MM.1S (cell line): ENCODE measurements around the gene PPHLN1.

Experiments
- DNase-seq: peaks from one replicate; pipeline ENCODE4 v3.0.0-alpha.2; 2015
- H2AFZ ChIP-seq: fragments of 300-600 bp; sonication (generic); 2 replicates; pipeline ENCODE4 v1.6.0; 2016; ENCODE audit warnings: antibody characterized with exemption, low read length
- H3F3A ChIP-seq: fragments of 300-600 bp; sonication (generic); 2 replicates; pipeline ENCODE4 v1.6.1; 2016; ENCODE audit warnings: mild to moderate bottlenecking, antibody characterized with exemption, low read length, moderate library complexity, mixed read lengths; ENCODE audit not compliant: insufficient read depth
- H3K27ac ChIP-seq: fragments of 300-600 bp; sonication (generic); 2 replicates; pipeline ENCODE4 v1.5.1; 2016; ENCODE audit warnings: mild to moderate bottlenecking, low read length
- H3K27me3 ChIP-seq: fragments of 300-600 bp; sonication (generic); replicated peaks from 2 replicates; pipeline ENCODE4 v1.6.0; 2016; ENCODE audit warnings: low read length; ENCODE audit not compliant: insufficient read depth
- H3K36me3 ChIP-seq: fragments of 300-600 bp; sonication (generic); replicated peaks from 2 replicates; pipeline ENCODE4 v1.6.1; 2016; ENCODE audit warnings: mild to moderate bottlenecking, low read length, mixed read lengths; ENCODE audit not compliant: insufficient read depth
- H3K4me1 ChIP-seq: fragments of 300-600 bp; sonication (generic); 2 replicates; pipeline ENCODE4 v1.6.1; 2016; ENCODE audit warnings: low read length, mixed read lengths
- H3K4me2 ChIP-seq: fragments of 300-600 bp; sonication (generic); 2 replicates; pipeline ENCODE4 v1.6.0; 2016; ENCODE audit warnings: low read depth, low read length
- H3K4me3 ChIP-seq: fragments of 300-600 bp; sonication (generic); 2 replicates; pipeline ENCODE4 v1.5.1; 2016; ENCODE audit warnings: low read length, mixed read lengths
- H3K79me2 ChIP-seq: fragments of 300-600 bp; sonication (generic); 2 replicates; pipeline ENCODE4 v1.6.1; 2016; ENCODE audit warnings: mixed run types, low read length, mixed read lengths
- H3K9ac ChIP-seq: fragments of 300-600 bp; sonication (generic); 2 replicates; pipeline ENCODE4 v1.6.1; 2016; ENCODE audit warnings: low read length, mixed read lengths
- H3K9me2 ChIP-seq: fragments of 300-600 bp; sonication (generic); replicated peaks from 2 replicates; pipeline ENCODE4 v1.6.1; 2016; ENCODE audit warnings: mild to moderate bottlenecking, low read length, mixed read lengths; ENCODE audit not compliant: insufficient read depth
- H3K9me3 ChIP-seq: fragments of 300-600 bp; sonication (generic); replicated peaks from 2 replicates; pipeline ENCODE4 v1.6.1; 2016; ENCODE audit warnings: mild to moderate bottlenecking, low read length, mixed read lengths; ENCODE audit not compliant: insufficient read depth
- H4K20me1 ChIP-seq: fragments of 300-600 bp; sonication (generic); 2 replicates; pipeline ENCODE4 v1.6.1; 2016; ENCODE audit warnings: mild to moderate bottlenecking, low read length, moderate library complexity, mixed read lengths; ENCODE audit not compliant: insufficient read depth
- CTCF ChIP-seq: fragments of 300-600 bp; sonication (generic); IDR thresholded peaks from 2 replicates; pipeline ENCODE4 v1.5.1; 2016; ENCODE audit warnings: antibody characterized with exemption, low read length, mixed read lengths
- EZH2 ChIP-seq: fragments of 300-600 bp; sonication (generic); optimal IDR thresholded peaks from 2 replicates; pipeline ENCODE3; 2017; ENCODE audit warnings: low read depth, mild to moderate bottlenecking, antibody characterized with exemption, low read length, mixed read lengths
- EZH2phosphoT487 ChIP-seq: fragments of 300-600 bp; sonication (generic); IDR thresholded peaks from 2 replicates; pipeline ENCODE4 v1.6.1; 2018; ENCODE audit warnings: antibody characterized with exemption, low read length

Gene PPHLN1

GRCh38 chr12:42459336-42459847, 133.4 kb downstream of the PPHLN1 start:
- no peak overlapping the region for H3K27ac ChIP-seq
- H3K4me2 ChIP-seq: no peak overlapping the region

GRCh38 chr12:42462486-42462885, 136.5 kb downstream of the PPHLN1 start:
- H3K36me3 ChIP-seq: no peaks in the 10 kb centered on the region

More at GRCh38 chr12:42459336-42459847, 133.4 kb downstream of the PPHLN1 start:
- TF ChIP-seq CTCF (no peak), EZH2phosphoT487 (no peak), EZH2 (no peak)
- no peak for DNase-seq
- Histone ChIP-seq H4K20me1 (no peaks in the 10 kb centered on the region), H3K79me2 (no peaks in the 10 kb centered on the region), H3K27me3 (no peaks in the 10 kb centered on the region), H3K9me2 (no peaks in the 10 kb centered on the region), H3K4me1 (no peaks in the 10 kb centered on the region), H3K9me3 (no peaks in the 10 kb centered on the region), H3K9ac (no peak overlapping the region), H2AFZ (no peak overlapping the region), H3K4me3 (no peak overlapping the region), H3K36me3 (no peaks in the 10 kb centered on the region), H3F3A (no peaks in the 10 kb centered on the region)

GRCh38 chr12:42463671-42464070, 137.7 kb downstream of the PPHLN1 start:
- peaks cover 11% of the 10 kb centered on the region for H3F3A ChIP-seq
- H4K20me1 ChIP-seq: no peaks in the 10 kb centered on the region
- H2AFZ ChIP-seq: no peak overlapping the region
- H3K4me1 ChIP-seq: peaks cover 13% of the 10 kb centered on the region
- H3K27ac ChIP-seq: no peak overlapping the region
- H3K4me2 ChIP-seq: no peak overlapping the region
- H3K9ac ChIP-seq: no peak overlapping the region
- no peak overlapping the region for H3K4me3 ChIP-seq
- H3K79me2 ChIP-seq: no peaks in the 10 kb centered on the region
- no peak for TF ChIP-seq EZH2
- TF ChIP-seq EZH2phosphoT487: no peak
- no peak for TF ChIP-seq CTCF
- no peaks in the 10 kb centered on the region for H3K27me3 ChIP-seq
- no peaks in the 10 kb centered on the region for H3K9me2 ChIP-seq
- no peaks in the 10 kb centered on the region for H3K9me3 ChIP-seq
- no peak for DNase-seq
- H3K36me3 ChIP-seq: no peaks in the 10 kb centered on the region

More at GRCh38 chr12:42462486-42462885, 136.5 kb downstream of the PPHLN1 start:
- Histone ChIP-seq H2AFZ (no peak overlapping the region), H3K27me3 (no peaks in the 10 kb centered on the region), H3K27ac (no peak overlapping the region), H3F3A (no peaks in the 10 kb centered on the region; the same call in 1 of the 2 replicates), H3K9ac (no peak overlapping the region), H4K20me1 (no peaks in the 10 kb centered on the region), H3K4me2 (no peak overlapping the region), H3K79me2 (no peaks in the 10 kb centered on the region), H3K4me3 (no peak overlapping the region), H3K9me2 (no peaks in the 10 kb centered on the region), H3K9me3 (no peaks in the 10 kb centered on the region), H3K4me1 (0 out of 2 replicates have a peak, but pooled peaks cover 1% of the 10 kb centered on the region)
- no peak for DNase-seq
- no peak for TF ChIP-seq EZH2phosphoT487
- TF ChIP-seq CTCF: no peak
